ENCODE data around the gene UGT1A3.

- TF ChIP-seq EZH2 (IDR thresholded peaks at IDR 0.05; ENCODE audit: borderline replicate concordance, low read depth, low read length, poor library complexity, severe bottlenecking) = no peak
- TF ChIP-seq, protein P1, sequence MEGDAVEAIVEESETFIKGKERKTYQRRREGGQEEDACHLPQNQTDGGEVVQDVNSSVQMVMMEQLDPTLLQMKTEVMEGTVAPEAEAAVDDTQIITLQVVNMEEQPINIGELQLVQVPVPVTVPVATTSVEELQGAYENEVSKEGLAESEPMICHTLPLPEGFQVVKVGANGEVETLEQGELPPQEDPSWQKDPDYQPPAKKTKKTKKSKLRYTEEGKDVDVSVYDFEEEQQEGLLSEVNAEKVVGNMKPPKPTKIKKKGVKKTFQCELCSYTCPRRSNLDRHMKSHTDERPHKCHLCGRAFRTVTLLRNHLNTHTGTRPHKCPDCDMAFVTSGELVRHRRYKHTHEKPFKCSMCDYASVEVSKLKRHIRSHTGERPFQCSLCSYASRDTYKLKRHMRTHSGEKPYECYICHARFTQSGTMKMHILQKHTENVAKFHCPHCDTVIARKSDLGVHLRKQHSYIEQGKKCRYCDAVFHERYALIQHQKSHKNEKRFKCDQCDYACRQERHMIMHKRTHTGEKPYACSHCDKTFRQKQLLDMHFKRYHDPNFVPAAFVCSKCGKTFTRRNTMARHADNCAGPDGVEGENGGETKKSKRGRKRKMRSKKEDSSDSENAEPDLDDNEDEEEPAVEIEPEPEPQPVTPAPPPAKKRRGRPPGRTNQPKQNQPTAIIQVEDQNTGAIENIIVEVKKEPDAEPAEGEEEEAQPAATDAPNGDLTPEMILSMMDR (conservative IDR thresholded peaks at IDR 0.05; ENCODE audit: low read depth, low read length) = no peak
These were observed 15.6 kb upstream of the UGT1A3 start for GRCh38 chr2:233713262-233713615.

Measured in A673 (cell line).